ENCODE measurements around the gene GRB7. TPM values are rescaled to one million over a fixed set of nuclear protein-coding genes. Genes with fewer than 3 reads are reported as not detected.

GRB7 gene
- total RNA-seq, 1 experiment from 2014 or later = not detected

Small RNAs within 50 kb of the gene (small RNA-seq; reads per million reads assigned to genes)
- gene MIR4728 = not detected

Other genes starting within 250 kb of the GRB7 start
- not detected in 2 replicates for gene NEUROD2, start 130.0 kb upstream of the GRB7 start, total RNA-seq (2014; rRNA removed; shearing (Covaris generic))
- gene PPP1R1B, start 111.0 kb upstream of the GRB7 start, total RNA-seq (2014; rRNA removed; shearing (Covaris generic)) = 0.30 TPM in 1 of 2 replicates, not detected in the other
- 37.5 and 71.5 TPM in 2 replicates for gene STARD3, start 100.8 kb upstream of the GRB7 start, total RNA-seq (2014; rRNA removed; shearing (Covaris generic))
- 1.00 TPM in 1 of 2 replicates, not detected in the other for gene TCAP, start 72.6 kb upstream of the GRB7 start, total RNA-seq (2014; rRNA removed; shearing (Covaris generic))
- gene PNMT, start 69.5 kb upstream of the GRB7 start, total RNA-seq (2014; rRNA removed; shearing (Covaris generic)) = not detected in 2 replicates
- 4.3 and 6.2 TPM in 2 replicates for gene PGAP3, start 49.9 kb upstream of the GRB7 start, total RNA-seq (2014; rRNA removed; shearing (Covaris generic))
- 17.1 and 17.8 TPM in 2 replicates for gene ERBB2, start 37.9 kb upstream of the GRB7 start, total RNA-seq (2014; rRNA removed; shearing (Covaris generic))
- gene MIEN1, start 7.4 kb upstream of the GRB7 start, total RNA-seq (2014; rRNA removed; shearing (Covaris generic)) = 44.2 and 58.1 TPM in 2 replicates
- not detected in 2 replicates for gene IKZF3, start 126.4 kb downstream of the GRB7 start, total RNA-seq (2014; rRNA removed; shearing (Covaris generic))
- not detected in 2 replicates for gene ZPBP2, start 130.3 kb downstream of the GRB7 start, total RNA-seq (2014; rRNA removed; shearing (Covaris generic))
- gene GSDMB, start 180.7 kb downstream of the GRB7 start, total RNA-seq (2014; rRNA removed; shearing (Covaris generic)) = 0.03 and 0.30 TPM in 2 replicates
- gene ORMDL3, start 189.7 kb downstream of the GRB7 start, total RNA-seq (2014; rRNA removed; shearing (Covaris generic)) = 19.6 and 20.9 TPM in 2 replicates
- not detected in 2 replicates for gene LRRC3C, start 189.8 kb downstream of the GRB7 start, total RNA-seq (2014; rRNA removed; shearing (Covaris generic))
- not detected in 2 replicates for gene GSDMA, start 225.1 kb downstream of the GRB7 start, total RNA-seq (2014; rRNA removed; shearing (Covaris generic))
- 229 and 243 TPM in 2 replicates for gene PSMD3, start 242.9 kb downstream of the GRB7 start, total RNA-seq (2014; rRNA removed; shearing (Covaris generic))